ENCODE measurements around the gene RAB24. TPM values are rescaled to one million over a fixed set of nuclear protein-coding genes. Genes with fewer than 3 reads are reported as not detected.

The RAB24 gene
- polyA plus RNA-seq, 1 donor from 2014 or later = 79.0 TPM

GRCh38 chr5:177300951-177301350, 2.6 kb downstream of the RAB24 start:
- Histone ChIP-seq H3K36me3 (ENCODE audit: insufficient read depth, low read length) (no peaks in the 10 kb centered on the region), H3K4me3 (ENCODE audit: low read length) (no peak overlapping the region), H3K79me2 (replicated peaks; ENCODE audit: insufficient read depth, low read length) (peaks cover 16% of the 10 kb centered on the region), H3K4me2 (ENCODE audit: low read length) (no peak overlapping the region), H3K9ac (ENCODE audit: low read length) (no peak overlapping the region), H3K9me3 (ENCODE audit: low read length) (no peaks in the 10 kb centered on the region), H2AFZ (ENCODE audit: low read depth, low read length) (no peak overlapping the region), H4K20me1 (ENCODE audit: insufficient read depth) (no peaks in the 10 kb centered on the region), H3K9me2 (ENCODE audit: insufficient read depth, low read length) (no peaks in the 10 kb centered on the region), H3K27ac (ENCODE audit: low read length) (no peak overlapping the region), H3K27me3 (ENCODE audit: insufficient read depth, low read depth, low read length) (no peaks in the 10 kb centered on the region), H3F3A (ENCODE audit: insufficient read depth, low read length, poor library complexity, severe bottlenecking) (no peaks in the 10 kb centered on the region)
- no peak for TF ChIP-seq CTCF (IDR thresholded peaks at IDR 0.05; ENCODE audit: poor library complexity, severe bottlenecking)
- no peak for TF ChIP-seq REST (IDR thresholded peaks at IDR 0.05; ENCODE audit: borderline replicate concordance)
- no peak for TF ChIP-seq RAD21 (conservative IDR thresholded peaks at IDR 0.05)
- no peak for TF ChIP-seq TAF1 (IDR thresholded peaks at IDR 0.05; ENCODE audit: low read depth)

- Histone ChIP-seq H3K27ac (ENCODE audit: low read length) (no peak overlapping the region), H3K4me2 (ENCODE audit: low read length) (no peak overlapping the region), H3K4me3 (ENCODE audit: low read length) (no peak overlapping the region), H4K20me1 (ENCODE audit: insufficient read depth) (no peaks in the 10 kb centered on the region), H3K36me3 (ENCODE audit: insufficient read depth, low read length) (no peaks in the 10 kb centered on the region), H3K79me2 (replicated peaks; ENCODE audit: insufficient read depth, low read length) (peaks cover 16% of the 10 kb centered on the region), H3K9me2 (ENCODE audit: insufficient read depth, low read length) (no peaks in the 10 kb centered on the region), H2AFZ (ENCODE audit: low read depth, low read length) (no peak overlapping the region), H3K27me3 (ENCODE audit: insufficient read depth, low read depth, low read length) (no peaks in the 10 kb centered on the region), H3K9ac (ENCODE audit: low read length) (no peak overlapping the region), H3F3A (ENCODE audit: insufficient read depth, low read length, poor library complexity, severe bottlenecking) (no peaks in the 10 kb centered on the region), H3K9me3 (ENCODE audit: low read length) (no peaks in the 10 kb centered on the region)
- no peak for TF ChIP-seq SMC3 (conservative IDR thresholded peaks at IDR 0.05; ENCODE audit: poor library complexity)
- no peak for TF ChIP-seq CTCF (IDR thresholded peaks at IDR 0.05; ENCODE audit: poor library complexity, severe bottlenecking)
- no peak for TF ChIP-seq MXI1 (conservative IDR thresholded peaks at IDR 0.05; ENCODE audit: poor library complexity, severe bottlenecking)
- TF ChIP-seq EP300 (conservative IDR thresholded peaks at IDR 0.05; ENCODE audit: poor library complexity, severe bottlenecking) = no peak
Measured at GRCh38 chr5:177300236-177300880, 3.2 kb downstream of the RAB24 start.

Measured in neural cell (in vitro differentiated cells).